GM19467 (cell line): ENCODE measurements around the gene KLHDC7A.

Source experiments
- ATAC-seq: cut with Tn5 transposase; IDR thresholded peaks from one replicate; pipeline ENCODE4 v1.9.1; 2021; ENCODE audit warnings: mild to moderate bottlenecking, moderate library complexity; ENCODE audit not compliant: unreplicated experiment

Gene KLHDC7A

DNA sequence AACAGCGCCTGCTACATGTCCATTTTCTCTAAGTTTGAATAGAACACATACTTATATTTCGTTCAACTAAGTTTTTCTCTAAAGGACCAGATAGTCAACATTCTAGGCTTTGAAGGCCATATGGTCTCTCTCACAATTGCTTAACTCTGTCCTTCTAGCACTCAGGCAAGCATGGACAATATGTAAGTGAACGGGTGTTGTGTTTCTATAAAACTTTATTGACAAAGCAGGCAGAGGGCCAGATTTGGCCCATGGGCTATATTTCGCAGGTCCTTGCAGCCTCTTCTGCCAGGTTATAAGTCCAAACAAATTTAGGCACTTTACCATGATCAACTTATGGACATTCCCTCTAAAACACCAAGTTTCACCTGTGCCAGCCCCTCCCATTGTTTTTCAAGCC is 21.1 kb downstream of the KLHDC7A start:
- no peak for ATAC-seq

DNA sequence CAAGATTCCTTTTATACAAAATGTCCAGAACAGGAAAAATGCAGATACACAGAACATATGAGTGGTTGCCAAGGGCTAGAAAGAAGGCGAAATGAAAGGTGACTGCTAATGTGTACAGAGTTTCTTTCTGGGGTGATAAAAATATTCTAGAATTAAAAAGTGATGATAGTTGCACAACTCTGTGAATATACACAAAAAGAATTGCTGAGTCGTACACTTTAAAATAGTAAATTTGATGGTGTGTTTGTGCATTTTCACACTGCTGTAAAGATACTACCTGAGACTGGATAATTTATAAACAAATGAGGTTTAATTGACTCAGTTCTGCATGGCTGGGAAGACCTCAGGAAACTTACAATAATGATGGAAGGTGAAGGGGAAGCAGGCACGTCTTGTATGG is 23.9 kb downstream of the KLHDC7A start:
- no peak for ATAC-seq

DNA sequence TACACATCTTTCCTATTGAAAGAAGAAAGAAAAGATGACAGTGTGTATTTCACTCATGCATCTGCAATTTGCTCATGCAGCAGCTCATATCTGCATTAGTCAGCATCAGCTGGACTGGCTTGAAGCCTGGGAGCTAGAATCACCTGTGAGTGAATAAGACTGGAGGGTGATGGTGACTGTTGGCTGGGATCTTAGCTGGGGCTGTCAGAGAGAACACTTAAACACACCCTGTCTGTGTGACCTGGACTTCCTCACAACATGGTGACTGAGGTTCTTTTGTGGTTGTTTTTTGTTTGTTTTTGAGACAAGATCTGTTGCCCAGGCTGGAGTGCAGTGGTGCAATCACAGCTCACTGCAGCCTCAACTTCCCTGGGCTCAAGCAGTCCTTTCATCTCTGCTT is 24.9 kb downstream of the KLHDC7A start:
- ATAC-seq = no peak

DNA sequence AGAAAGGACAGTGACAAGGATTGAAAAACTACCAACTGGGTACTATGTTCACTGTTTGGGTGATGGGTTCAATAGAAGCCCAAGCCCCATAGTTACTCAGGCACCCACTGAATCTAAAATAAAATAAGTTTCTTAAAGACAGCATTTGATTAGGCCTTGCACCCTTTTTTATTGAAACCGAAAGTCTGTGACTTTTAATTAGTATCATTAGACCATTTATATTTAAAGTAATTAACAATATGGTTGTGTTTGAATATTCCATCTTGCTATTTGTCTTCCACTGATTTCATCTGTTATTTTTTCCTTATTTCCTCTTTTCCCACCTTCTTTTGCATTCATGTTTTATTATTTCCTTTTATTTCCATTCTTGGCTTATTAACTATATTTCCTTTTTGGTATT is 27.4 kb downstream of the KLHDC7A start:
- ATAC-seq = no peak

DNA sequence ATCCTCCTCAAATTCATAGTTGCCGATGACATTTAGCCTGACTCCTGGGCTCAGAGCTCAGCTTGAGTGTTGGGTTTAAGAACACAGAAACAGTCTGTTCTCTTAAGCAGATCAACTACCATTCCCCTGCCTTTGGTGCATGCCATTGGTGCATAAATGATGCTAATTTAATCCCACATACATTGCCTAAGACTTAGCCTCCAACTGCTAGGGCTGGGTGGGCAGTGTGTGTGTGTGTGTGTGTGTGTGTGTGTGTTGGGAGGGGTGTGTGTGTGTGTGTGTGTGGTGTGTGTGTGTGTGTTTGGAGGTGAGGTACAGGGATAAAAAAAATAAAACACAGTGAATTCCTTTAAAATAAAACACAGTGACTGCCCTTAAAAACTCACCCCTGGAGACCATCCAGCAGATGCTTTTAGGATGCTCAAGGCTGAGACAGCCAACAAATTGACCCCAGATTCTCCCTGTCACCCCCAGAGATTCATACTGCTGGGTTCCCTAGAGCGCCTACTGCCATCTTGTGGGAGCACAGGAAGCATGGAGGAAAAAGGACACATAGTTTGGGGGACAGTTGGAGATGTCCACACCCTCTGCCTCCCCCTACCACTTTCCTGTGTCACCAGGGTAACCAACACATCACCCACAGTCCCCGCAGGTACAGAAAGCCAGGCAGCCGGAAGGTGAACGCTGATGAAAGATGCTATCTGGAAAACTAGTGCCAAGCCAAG is 30.6 kb downstream of the KLHDC7A start:
- no peak for ATAC-seq

DNA sequence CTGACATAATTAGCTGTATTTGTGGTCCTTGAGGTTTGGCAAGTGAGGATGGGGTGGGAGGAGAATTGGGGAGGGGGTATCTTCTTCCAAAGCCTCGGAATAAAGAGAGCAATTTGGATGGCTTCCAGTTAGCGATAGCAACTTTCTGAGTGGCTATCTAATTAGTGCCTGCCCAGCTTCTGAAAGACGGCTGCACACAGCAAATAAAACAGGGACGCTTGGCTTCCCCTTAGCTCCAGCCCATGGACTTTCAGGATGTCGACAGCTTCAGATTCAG is 31.1 kb downstream of the KLHDC7A start:
- ATAC-seq = no peak

DNA sequence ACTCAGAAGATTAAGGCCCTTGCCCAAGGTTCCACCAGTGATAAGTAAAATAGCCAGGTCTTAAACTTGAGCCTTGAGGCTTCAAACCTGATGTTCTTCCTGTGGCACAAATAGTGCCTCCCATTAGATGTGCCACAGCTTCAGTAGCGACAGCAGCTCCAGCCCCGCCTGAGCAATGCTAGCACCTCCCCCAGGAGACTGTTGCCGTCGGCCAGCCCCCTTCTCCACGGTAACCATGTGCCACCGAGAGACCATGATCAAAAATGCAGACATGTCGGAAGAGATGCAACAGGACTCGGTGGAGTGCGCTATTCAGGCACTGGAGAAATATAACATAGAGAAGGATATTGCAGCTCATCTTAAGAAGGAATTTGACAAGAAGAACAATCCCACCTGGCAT is 32.2 kb downstream of the KLHDC7A start:
- no peak for ATAC-seq

DNA sequence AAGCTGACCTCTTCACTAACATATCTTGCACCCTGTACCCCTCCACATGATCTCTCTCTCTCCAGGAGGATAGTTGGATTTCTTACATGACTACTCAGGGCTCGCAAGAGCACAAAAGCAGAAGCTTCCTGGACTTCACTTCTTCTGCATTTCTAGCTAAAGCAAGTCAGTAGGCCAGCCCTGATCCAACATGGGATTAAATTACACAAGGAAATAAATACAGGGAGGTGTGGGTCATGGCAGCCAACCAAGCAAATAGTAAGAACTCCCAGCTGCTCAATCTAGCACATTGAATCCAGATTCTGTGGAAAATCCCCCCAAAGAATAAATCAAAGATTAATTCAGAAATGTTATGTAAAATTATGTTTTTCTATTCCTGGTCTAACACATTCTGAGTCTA is 33.3 kb downstream of the KLHDC7A start:
- no peak for ATAC-seq

DNA sequence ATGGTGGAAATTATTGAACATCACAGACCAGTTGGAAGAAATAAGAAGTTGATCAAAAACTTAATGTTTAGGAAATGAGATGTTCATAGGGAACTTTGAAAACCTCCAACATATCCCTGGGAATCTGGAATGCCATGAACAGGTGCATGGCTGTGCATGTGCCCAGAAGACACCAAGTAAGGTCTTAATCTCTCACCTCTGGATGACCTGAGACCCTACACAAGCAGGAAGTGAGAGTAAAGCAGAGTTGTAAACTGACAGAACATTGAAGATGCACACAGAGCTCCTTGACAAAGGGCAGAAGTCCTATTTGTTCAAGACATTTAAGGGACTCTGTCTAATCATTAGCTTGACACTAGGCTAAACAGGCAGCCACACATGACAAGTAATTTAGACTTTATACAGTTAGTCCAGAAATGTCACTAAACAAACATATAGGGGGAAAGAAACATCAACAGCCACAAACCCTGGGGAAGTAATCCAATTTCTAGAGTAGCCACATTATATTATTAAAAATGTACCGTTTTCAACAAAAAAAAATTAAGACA is 34.5 kb downstream of the KLHDC7A start:
- no peak for ATAC-seq

DNA sequence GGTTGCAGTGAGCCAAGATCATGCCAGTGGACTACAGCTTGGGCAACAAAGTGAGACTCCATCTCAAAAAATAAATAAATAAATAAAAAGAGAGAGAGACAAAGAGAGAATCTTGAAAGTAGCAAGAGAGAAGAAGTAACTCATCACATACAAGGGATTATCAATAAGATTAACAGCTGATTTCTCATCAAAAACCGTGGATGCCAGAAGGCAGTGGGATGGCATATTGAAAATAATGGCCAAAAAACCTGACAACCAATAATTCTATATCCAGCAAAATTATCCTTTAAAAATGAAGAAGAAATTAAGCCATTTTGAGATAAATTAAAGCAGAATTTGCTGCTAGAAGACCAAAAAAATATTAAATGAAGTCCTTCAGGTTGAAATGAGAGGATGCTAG is 35.7 kb downstream of the KLHDC7A start:
- no peak for ATAC-seq

DNA sequence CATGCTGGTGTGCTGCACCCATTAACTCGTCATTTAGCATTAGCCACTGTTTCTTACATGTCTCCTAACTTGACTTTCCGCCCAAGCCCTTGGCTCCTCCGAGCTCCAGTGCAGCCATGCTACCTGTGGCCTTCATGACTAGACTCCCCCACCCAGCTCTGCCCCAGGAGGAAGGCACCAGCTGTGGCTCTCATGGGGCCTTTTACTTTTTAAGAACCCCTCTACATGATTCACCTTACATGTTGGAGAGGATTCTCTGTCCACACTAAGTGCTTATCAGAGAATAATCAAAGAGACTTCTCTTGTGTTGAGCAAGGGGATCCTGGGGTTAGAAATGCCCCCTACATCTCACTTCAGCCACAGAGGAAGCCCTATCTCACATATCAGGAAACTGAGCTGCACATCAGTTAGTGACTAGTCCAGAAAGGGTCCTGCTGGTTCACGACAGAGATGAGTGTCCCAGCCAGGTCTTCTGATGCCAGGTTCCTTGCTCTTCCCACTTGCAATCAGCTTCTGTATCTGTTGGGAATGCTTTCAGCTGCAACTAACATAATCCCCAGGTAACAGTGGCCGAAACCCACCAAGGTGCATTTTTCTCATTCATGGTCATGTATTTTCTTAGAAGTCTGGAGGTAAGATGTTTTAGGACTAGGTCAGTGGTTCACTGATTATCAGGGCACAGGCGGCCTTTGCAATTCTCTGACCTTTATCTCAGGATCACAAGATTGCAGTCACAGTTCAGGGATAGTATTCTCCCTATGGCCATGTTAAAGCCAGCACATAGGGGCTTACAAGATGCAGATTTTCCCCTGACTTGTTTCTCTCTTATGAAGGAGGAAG is 45.9 kb downstream of the KLHDC7A start:
- no peak for ATAC-seq

DNA sequence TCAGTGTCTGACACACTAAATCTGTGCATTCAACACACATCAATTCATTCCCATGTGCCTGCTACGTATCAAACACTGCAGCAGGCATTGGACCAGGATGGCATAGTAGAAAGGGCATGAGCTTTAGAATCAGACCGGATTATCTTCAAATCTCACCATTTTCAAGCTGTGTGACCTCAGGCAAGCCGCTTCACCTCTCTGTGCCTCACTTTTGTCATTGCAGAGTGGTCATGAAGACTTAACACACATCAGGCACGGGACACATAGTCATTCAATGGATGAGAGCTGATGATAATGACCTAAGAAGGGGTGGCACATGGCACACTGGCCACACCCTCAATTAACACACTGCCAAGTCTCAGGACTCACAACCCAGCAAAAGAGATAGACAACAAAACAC is 46.8 kb downstream of the KLHDC7A start:
- no peak for ATAC-seq

DNA sequence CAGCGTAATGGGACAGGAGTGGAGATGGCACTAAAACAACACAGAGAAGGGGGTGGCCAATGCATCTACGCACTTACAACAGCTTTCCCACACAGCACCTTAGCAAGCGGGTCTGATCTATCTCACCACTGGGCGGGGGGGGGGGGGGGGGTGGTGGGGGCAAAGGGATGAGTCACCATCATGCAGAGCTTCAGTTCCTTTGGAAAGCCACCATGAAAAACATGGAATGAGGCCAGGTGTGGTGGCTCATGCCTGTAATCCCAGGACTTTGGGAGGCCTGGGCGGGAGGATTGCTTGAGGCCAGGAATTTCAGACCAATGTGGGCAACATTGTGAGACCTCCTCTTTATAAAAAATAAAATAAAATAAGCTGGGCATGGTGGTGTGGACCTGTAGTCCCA is 47.2 kb downstream of the KLHDC7A start:
- no peak for ATAC-seq

DNA sequence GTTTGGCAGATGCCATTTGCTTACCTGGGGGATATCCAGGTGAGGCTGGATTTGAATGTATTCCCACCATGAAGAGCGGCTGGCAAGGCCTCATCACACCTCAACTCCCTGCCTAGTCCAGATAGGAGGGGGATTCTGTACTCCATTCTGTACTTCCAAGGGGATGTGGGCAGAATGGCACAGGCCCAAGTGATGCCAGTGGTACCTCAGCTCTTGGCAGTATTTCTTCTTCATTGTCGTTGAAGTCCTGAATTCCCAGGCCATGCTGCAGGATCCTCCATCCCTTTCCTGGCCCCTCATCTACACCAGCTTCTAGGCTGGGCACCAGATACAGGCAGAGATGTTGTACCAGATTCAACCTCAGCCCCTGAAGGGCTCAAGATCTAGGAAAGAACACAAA is 47.9 kb downstream of the KLHDC7A start:
- no peak for ATAC-seq

DNA sequence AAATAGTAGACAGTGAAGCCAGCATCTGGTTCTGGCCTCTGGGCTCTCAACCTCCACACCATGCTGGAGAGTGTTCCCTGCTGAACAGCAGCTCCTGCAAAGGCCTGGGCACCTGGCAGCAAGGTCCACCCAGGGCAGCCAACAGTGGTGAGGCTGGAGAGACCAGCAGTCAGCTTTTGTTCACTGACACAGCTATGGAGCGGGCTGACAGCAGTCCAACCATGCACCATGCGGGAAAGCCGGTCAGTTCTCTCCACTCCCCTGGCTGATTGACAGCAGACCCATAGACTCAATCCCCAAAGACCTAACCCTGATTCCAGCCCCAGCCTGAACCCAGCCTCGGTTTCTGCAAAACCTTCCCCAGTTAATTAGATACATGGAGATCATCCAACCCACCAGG is 49.0 kb downstream of the KLHDC7A start:
- no peak for ATAC-seq

DNA sequence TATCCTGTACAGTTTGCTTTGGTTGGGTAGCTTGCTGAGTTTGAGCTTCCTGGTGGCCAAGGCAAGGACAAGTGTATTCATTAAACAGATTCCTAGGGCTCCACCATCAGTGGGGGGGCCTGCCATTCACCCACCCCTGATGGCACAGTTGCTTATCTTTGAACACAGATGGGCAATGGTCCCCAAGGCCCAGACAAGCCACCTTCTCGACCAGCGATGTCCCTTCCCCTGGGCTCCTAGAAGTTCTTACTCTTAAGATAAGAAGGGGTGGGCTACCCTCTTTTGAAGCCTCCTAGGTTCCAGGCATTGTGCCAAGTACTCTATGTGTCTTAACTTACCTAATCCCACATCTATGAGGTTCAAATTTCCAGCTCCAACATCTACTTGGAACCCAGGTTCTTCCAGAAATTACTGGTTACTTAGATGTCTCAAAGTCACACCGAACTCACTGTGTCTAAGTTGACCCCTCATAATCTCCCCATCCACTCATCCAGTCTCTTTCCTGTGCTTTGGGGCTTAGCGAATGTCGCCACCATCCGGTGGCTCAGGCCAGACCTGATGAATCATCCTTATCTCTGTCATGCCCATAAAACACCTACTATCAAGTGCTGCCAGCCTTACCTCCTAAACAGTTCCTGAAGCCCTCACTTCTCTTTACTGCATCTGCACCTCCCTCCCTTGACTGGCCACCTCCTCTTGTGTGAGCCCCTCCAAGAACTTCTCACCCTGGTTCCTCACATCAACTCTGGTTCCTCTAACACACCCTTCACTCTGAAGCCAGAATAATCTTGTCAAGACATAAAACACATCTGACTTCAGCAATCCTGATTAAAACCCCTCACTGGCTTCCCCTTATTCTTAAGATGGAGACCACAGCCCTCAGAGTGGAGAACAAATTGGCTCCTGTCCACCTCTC is 50.1 kb downstream of the KLHDC7A start:
- no peak for ATAC-seq

DNA sequence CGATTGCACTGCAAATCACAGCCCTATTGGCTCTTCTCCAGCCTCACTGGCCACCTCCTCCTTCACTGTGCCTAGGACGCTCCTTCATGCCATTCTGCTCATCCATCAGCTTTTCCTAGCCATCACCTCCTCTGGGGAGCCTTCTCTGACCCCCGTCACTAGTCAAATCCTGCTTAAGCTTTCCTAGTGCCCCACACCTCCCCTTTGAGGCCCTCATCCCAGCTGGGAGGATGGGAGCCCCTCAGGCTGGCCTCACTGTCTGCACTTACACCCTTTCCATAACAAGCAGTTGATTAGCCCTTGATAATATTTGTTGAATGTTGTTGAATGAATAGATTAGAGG is 50.7 kb downstream of the KLHDC7A start:
- ATAC-seq = no peak

DNA sequence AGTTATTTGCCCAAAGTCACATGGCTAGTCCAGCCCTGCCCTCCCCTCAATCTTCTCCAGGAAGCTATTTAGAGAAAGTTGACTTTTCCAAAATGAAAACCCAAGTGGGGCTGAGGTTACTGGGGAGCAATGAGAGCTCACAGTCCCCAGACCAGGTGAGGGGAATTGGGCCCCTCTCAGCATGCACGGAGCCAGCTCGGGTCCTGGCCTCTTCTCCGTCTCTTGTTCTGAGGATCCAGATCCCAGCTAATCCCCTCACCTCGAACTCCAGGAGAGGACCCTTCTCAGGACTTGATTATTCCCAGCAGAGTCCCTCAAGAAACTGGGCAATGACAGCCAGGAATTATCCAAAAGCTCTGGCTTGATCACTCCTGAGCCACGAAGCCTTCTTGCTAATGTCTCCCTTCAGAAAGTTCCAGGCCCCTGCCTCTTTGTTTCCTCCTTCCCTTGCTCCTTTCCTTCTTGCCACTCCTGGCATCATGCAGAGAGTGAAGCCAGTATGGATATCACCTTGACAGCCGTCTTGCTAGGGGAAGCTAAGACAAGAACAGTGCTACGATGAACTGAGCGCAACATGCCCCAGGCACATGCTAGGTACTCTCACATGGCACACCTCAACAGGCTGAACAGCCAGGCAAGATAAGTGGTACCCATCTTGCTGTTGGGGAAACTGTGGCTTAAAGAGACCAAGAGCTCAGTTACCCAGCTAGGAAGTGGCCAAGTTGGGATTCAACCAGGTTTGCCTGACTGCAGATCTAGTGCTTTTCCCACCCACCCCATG is 51.9 kb downstream of the KLHDC7A start:
- ATAC-seq = no peak

DNA sequence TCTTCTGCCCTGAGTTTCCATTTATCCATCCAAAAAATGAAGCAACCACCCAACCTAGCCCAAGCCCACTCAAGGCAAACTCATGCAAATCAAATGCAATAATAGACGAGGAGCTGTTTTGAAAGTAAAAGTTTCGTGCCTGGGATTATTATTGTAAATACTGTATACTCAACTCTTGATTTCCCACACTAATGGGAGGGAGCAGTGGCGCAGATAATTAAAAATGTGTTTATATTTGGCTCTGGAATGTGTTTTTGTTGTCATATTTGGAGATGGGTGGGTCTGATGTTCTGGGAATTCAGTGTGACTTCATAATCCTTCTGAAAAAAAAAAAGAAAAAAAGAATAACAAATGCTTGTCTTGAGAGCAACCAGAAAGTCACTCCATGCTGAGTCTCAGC is 52.5 kb downstream of the KLHDC7A start:
- ATAC-seq = no peak

DNA sequence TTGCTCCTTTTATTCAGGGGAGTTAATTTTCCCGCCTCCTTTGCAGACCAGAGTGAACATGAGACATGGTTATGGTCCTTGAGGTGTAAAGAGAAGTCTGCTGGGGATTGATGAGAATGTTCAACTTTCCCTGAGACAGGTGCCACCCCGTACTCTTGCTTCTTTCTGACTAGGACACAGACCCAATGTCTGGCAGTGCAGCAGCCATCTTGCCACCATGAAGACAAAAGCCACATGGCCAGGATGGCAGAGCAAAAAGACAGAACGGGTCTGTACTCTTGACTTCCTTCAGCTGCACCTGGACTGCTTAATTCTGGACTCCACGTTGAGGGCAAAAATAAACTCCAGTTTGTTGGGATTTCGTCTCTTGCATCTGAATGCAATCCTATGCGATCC is 54.1 kb downstream of the KLHDC7A start:
- ATAC-seq = no peak
